Esophagus mucosa (tissue), 1 donor: Measurements from ENCODE around the gene CAPZA1. TPM values are rescaled to one million over a fixed set of nuclear protein-coding genes. Genes with fewer than 3 reads are reported as not detected.
A peak's percentile ranks its signal among the peaks of the same experiment; 100 is the strongest.

Source experiments
- ATAC-seq: fragments of 200-7000 bp; cut with Tn5 transposase; one replicate; pipeline ENCODE4 v1.9.1; 2020
- total RNA-seq: library from RNA; stranded (reverse); gene quantifications from one replicate; pipeline ENCODE4 v1.2.4, GENCODE V29; 2023
- donor health status: DM: yes; HTN: yes; CAD: no.

CAPZA1 gene
- total RNA-seq, 1 donor from 2014 or later, result 142 TPM

DNA sequence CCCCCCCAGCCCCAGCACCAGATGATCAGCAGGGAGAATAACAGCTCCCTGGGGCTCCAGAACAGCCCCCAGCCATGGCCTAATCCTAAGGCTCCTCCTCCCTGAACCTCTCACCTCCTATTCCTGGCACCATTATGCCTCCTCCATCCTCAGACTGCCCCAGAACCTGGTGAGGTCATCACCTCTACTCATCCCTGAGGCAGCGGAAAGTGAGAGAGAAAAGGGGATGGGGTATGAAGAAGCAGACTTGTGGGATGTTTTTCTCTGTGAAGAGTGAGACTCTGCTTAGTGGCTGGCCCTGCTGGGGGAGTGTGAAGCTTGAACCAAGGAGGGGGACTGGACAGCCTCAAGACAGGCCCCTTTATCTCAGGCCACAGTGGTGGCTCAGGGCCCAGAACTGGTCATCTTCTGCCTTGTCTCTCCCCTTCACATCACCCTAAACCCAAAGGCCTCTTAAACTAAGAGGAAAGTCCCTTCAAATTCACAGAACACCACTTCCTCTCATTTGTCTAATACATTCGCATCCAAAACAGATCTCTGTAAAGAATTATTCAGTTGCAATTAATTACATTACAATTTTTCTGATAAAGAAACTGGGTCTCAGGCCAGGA, 97.7 kb downstream of the CAPZA1 start:
- no peak for ATAC-seq

- peak; percentile 27 for ATAC-seq
Measured at GRCh38 chr1:112718691-112719418, 99.2 kb downstream of the CAPZA1 start.

DNA sequence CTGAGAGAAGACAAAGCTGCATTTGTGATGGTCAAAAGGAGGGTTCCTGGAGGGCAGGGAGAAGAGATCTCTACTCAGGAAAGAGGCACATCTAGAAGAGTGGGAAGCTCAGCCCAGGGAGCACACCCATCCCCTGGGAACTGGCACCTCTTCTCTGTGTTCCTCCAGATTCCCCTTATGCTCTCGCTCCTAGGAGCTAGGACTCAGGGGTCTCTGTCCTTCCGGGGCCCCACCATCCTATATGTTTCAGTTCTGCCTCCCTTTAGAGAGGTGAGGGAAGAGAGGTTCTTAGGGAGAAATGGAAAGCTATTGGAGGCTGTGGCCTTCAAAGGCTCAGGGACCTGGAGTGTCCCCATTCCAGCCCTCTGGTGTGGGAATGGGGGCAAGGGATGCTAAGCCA, 100.1 kb downstream of the CAPZA1 start:
- no peak for ATAC-seq

- ATAC-seq, result no peak
Measured at GRCh38 chr1:112720800-112721199, 101.2 kb downstream of the CAPZA1 start.

Other genes with a start within 250 kb of the CAPZA1 start
- 35.1 TPM for gene CTTNBP2NL, start 223.6 kb upstream of the CAPZA1 start, total RNA-seq
- 4.4 TPM for gene WNT2B, start 110.9 kb upstream of the CAPZA1 start, total RNA-seq
- gene ST7L, start 691 bp upstream of the CAPZA1 start, total RNA-seq, result 13.1 TPM
- 50.2 TPM for gene MOV10, start 54.8 kb downstream of the CAPZA1 start, total RNA-seq
- 69.5 TPM for gene RHOC, start 87.3 kb downstream of the CAPZA1 start, total RNA-seq
- gene PPM1J, start 95.5 kb downstream of the CAPZA1 start, total RNA-seq, result 2.1 TPM